ENCODE results near the gene MSI2.
A peak's percentile ranks its signal among the peaks of the same experiment; 100 is the strongest.

MSI2 gene

DNA sequence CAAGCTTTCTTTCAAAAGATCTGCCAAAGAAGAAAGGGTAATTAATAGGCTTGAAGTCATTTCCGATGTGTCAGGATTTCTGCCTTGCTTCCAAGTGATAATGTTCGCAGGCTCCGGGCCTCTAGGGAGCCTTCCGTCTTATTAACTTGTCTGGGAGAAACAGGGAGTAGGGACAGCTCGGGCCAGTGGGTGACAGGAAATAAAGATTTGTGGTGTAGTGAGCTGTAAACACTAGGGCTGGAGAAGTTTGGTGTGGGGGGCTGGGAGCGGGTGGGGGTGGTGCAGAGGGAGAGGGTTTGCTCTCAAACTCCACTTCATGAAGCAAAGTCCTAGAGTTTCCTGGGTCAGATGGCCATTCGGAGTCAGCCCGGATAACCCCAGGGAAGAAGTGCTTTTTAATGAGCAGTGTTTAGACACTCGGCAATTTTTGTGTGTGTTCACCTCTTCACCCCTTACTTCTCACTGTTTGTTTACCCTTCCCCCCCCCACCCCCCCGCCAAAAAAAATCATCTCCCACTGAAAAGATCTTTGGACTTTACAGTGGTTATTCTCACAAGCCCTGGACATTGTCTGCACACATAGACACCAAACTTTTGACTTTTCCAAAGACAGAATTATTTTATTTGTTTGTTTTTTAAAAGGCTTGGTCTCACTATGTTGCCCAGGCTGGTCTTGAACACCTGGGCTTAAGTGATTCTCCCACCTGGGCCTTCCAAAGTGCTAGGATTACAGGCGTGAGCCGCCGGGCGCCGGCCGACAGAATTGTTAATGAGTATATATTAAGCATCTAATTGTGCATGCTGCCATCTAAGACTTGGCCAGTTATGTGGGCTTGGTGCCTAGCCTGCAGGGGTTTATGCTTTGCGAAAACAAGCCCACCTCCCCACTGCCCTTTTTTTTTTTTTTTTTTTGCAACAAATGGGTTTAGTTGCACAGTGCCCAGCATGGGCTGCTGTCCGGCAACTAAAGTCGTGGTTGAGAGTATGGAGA lies 292.4 kb downstream of the MSI2 start:
- H3K36me3 Mint-ChIP-seq (ENCODE audit: insufficient read depth): peaks cover 10% of the 10 kb centered on the region
- no peaks in the 10 kb centered on the region for H3K9me3 Mint-ChIP-seq
- H3K27me3 Mint-ChIP-seq: no peaks in the 10 kb centered on the region
- H3K27ac Mint-ChIP-seq (ENCODE audit: low read depth): peak overlapping the region; percentile 20
- DNase-seq (ENCODE audit: low spot score in 2 of 2): no peak
- no peak for ATAC-seq (replicated peaks; ENCODE audit: extremely low read depth, poor library complexity, severe bottlenecking)
- H3K4me3 Mint-ChIP-seq: no peak overlapping the region
- peaks cover 48% of the 10 kb centered on the region for H3K4me1 Mint-ChIP-seq

DNA sequence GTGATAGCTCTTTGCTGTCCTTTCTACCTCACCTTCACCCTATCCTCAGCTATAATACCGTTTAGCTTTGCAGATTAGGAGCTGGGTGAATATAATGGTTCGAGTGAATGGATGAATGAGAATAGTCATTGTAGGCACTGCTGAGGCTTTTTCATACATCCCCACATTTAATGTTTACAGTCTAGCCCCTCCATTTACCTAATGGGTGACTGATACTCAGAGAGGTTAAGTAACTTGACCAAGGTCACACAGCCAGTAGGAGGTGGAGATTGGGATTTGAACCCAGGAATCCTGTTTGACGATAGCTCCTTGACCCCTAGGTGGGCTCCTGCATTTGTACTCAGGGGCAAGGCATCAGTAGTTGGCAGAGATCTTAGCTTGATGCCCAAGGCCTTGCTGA lies 293.1 kb downstream of the MSI2 start:
- ATAC-seq (replicated peaks; ENCODE audit: extremely low read depth, poor library complexity, severe bottlenecking) (no peak), DNase-seq (ENCODE audit: low spot score in 2 of 2) (no peak)
- H3K36me3 Mint-ChIP-seq (ENCODE audit: insufficient read depth): peaks cover 10% of the 10 kb centered on the region
- no peaks in the 10 kb centered on the region for H3K9me3 Mint-ChIP-seq
- peaks cover 40% of the 10 kb centered on the region for H3K4me1 Mint-ChIP-seq
- H3K27ac Mint-ChIP-seq (ENCODE audit: low read depth): no peak overlapping the region
- H3K27me3 Mint-ChIP-seq: no peaks in the 10 kb centered on the region
- no peak overlapping the region for H3K4me3 Mint-ChIP-seq

DNA sequence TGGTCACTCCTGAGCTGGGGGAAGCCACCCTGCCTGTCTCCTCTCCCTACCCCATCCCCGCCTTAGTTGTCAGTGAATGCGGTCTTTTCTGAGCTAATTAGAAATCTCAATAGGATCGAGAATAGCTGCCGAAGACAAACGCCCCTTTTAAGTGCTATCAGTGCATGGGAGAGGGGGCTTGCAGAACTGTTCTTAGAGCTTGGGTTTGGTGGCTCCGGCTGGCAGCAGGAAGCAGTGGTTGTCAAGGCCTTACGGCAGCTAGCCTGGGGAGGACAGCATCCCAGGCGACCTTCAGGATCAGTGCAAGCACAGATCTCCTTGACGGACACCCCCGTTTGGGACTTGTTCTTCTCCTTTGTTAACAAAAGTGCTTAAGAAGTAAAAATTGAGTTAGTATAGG lies 293.7 kb downstream of the MSI2 start:
- Mint-ChIP-seq H3K4me1 (peaks cover 40% of the 10 kb centered on the region), H3K36me3 (ENCODE audit: insufficient read depth) (peaks cover 10% of the 10 kb centered on the region), H3K27ac (ENCODE audit: low read depth) (no peak overlapping the region), H3K4me3 (no peak overlapping the region), H3K9me3 (no peaks in the 10 kb centered on the region), H3K27me3 (no peaks in the 10 kb centered on the region)
- no peak for ATAC-seq (replicated peaks; ENCODE audit: extremely low read depth, poor library complexity, severe bottlenecking)
- DNase-seq (ENCODE audit: low spot score in 2 of 2): no peak

DNA sequence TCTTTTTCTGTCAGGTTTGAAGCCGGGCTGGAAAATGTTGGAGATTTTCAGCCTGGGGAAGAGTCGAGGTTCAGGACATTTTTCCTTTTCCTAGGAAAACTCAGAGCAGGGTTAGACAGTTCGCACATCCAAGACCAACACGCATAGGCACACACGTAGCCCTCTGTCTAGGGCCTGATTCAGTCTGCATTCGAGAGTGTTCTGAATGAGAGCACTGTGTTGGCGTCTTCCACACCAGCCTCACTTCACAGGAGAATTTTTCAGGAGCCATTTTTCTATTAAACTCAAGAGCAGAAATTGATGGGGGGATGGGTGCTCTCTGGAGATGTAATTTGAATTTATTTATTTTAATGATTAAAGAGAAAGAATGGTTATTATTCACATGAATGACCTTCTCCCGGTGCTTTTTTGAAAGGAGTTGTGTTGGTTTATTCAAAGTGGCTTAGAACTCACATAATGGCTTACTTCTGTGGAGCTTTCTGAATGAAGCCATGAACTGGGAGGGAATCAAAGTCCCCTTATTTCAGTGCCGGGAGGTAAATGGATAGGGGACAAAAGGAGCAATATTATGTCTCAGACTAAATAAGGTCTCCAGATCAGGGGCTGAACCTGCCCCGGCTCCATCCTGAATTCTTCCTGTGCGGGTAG lies 294.5 kb downstream of the MSI2 start:
- no peak overlapping the region for H3K27ac Mint-ChIP-seq (ENCODE audit: low read depth)
- H3K36me3 Mint-ChIP-seq (ENCODE audit: insufficient read depth): peaks cover 8% of the 10 kb centered on the region
- H3K4me3 Mint-ChIP-seq: no peak overlapping the region
- no peaks in the 10 kb centered on the region for H3K9me3 Mint-ChIP-seq
- H3K27me3 Mint-ChIP-seq: no peaks in the 10 kb centered on the region
- DNase-seq (ENCODE audit: low spot score in 2 of 2): no peak
- H3K4me1 Mint-ChIP-seq: peaks cover 47% of the 10 kb centered on the region
- no peak for ATAC-seq (replicated peaks; ENCODE audit: extremely low read depth, poor library complexity, severe bottlenecking)

DNA sequence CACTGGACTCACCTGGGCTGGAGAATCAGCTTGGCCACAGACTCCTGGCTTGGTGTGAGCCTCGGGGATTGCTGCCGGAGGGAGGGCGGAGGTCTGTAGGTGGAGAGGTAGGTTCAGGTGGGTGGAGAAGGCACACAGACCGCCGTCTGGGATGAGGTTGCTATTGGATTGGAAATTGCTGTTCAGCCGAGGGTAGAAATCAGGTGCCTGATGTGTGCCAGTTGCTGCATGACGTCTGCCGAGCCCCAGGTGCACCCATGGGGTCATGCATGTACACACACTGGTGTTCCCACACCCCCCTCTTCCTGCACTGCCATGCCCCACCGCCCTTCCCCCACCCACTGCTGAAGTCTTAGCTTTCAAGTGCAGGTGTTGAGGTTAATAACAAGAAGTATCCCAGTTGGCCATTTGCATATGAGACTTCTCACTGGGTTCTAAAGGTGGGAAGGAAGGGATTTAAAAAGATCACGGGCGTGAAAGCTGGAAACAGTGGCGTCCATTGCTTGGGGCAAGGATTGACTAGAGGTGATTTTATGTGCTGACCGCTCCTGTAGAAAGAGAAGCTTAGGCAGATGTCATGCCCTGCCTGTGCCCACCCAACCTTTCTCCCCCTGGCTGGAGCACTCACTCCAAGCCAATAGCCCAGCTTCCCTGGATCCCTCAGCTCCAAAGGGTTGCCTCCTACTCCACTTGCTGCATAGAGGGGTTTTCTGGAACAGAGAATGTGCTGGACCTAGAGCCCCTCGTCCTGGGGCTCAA lies 295.2 kb downstream of the MSI2 start:
- no peak overlapping the region for H3K4me3 Mint-ChIP-seq
- H3K36me3 Mint-ChIP-seq (ENCODE audit: insufficient read depth): peaks cover 7% of the 10 kb centered on the region
- no peaks in the 10 kb centered on the region for H3K9me3 Mint-ChIP-seq
- DNase-seq (ENCODE audit: low spot score in 2 of 2) (no peak), ATAC-seq (replicated peaks; ENCODE audit: extremely low read depth, poor library complexity, severe bottlenecking) (peak; percentile 46)
- H3K4me1 Mint-ChIP-seq: peaks cover 44% of the 10 kb centered on the region
- H3K27me3 Mint-ChIP-seq: no peaks in the 10 kb centered on the region
- H3K27ac Mint-ChIP-seq (ENCODE audit: low read depth): no peak overlapping the region

DNA sequence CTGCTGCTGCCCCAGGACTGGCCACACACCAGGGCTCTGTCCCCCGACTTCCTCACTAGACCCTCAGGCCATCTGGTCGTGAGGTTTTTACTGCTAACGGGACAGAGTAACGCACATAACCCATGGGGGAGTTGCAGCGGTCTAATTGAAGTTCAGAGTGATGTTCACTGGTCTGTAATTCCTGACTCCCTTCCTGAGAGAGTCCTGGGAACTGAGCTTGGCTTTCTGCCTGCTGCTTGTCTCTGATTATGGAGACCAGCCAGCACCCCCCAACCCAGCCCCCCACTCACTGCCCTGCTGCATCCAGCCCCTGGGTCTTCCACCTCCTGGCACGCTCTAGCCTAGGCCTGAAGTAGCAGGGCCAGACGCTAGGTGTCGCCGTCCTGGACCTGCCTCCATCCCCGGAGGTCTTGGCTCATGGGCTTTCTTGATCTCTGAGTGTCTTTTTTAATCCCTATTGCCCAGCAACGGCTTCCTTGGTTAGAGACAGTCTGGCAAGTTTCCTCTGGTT lies 295.8 kb downstream of the MSI2 start:
- Mint-ChIP-seq H3K4me3 (no peak overlapping the region), H3K27ac (ENCODE audit: low read depth) (no peak overlapping the region)
- no peak for DNase-seq (ENCODE audit: low spot score in 2 of 2)

DNA sequence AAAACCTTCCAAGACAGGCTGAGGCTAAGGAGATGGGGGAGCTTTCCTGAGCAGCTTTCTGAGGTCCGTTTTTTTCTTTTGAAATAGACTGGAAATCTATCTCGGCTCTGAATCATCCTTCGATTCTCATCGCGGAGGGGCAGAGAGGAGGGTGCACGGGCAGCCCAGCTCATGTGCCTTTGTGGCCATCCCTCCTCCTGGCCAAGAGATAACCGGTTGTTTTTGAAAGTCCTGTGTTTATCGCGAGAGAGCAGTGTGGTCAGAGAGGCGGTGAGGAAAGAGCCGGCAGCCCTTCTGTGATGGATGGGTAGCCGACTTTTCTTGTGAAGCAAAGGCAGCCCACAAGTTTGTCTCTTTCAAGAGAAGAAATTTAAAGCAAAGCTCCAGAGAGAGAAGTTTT lies 297.2 kb downstream of the MSI2 start:
- no peak for ATAC-seq (replicated peaks; ENCODE audit: extremely low read depth, poor library complexity, severe bottlenecking)
- Mint-ChIP-seq H3K36me3 (ENCODE audit: insufficient read depth) (peaks cover 5% of the 10 kb centered on the region), H3K9me3 (no peaks in the 10 kb centered on the region), H3K4me3 (no peak overlapping the region), H3K27me3 (no peaks in the 10 kb centered on the region), H3K4me1 (peaks cover 29% of the 10 kb centered on the region), H3K27ac (ENCODE audit: low read depth) (no peak overlapping the region)
- no peak for DNase-seq (ENCODE audit: low spot score in 2 of 2)

More for the DNA sequence above, 295.8 kb downstream of the MSI2 start:
- no peaks in the 10 kb centered on the region for H3K9me3 Mint-ChIP-seq
- peaks cover 6% of the 10 kb centered on the region for H3K36me3 Mint-ChIP-seq (ENCODE audit: insufficient read depth)
- no peak for ATAC-seq (replicated peaks; ENCODE audit: extremely low read depth, poor library complexity, severe bottlenecking)
- H3K4me1 Mint-ChIP-seq: peaks cover 37% of the 10 kb centered on the region
- no peaks in the 10 kb centered on the region for H3K27me3 Mint-ChIP-seq

DNA sequence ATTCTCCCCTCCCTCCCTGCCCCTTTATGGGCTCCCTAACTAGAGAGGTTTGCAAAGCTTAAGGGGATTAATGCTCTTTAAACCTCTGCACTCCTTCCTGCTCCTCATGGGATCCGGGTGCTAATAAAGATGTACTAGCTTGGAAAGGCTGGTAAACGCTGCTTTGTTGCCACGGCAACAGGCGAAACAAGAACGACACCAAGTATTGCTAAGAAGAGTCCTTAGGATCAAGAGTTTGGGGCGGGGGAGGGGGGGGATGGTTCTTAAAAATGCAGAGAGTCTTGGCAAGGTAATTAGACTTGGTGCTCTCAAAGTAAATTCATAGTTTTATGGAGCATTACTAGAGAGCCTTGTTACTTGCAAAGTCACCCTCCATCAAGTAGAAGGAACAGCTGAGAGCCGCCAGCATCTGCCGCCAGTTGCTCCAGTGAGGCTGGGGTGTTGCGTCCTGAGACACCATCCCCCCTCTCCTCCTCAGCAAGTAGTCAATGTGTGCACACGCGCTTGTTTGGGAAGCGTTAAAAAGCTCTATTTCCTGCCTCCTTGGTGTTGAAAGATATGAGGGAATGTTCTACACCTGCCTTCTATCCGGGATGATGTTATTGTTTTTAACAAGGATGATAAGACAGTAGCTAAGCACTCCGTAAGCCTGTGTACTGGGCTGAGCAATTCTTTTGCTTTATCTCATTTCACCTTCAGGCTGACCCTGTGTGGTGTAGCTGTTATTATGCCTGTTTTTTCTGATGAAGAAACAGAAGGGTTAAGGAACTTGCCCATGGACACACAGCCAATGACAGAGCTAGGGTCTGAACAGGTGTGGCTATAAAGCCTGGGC lies 297.9 kb downstream of the MSI2 start:
- Mint-ChIP-seq H3K36me3 (ENCODE audit: insufficient read depth) (peaks cover 8% of the 10 kb centered on the region), H3K9me3 (no peaks in the 10 kb centered on the region), H3K27ac (ENCODE audit: low read depth) (no peak overlapping the region), H3K27me3 (no peaks in the 10 kb centered on the region), H3K4me1 (peaks cover 29% of the 10 kb centered on the region), H3K4me3 (no peak overlapping the region)
- DNase-seq (ENCODE audit: low spot score in 2 of 2) (no peak), ATAC-seq (replicated peaks; ENCODE audit: extremely low read depth, poor library complexity, severe bottlenecking) (no peak)

DNA sequence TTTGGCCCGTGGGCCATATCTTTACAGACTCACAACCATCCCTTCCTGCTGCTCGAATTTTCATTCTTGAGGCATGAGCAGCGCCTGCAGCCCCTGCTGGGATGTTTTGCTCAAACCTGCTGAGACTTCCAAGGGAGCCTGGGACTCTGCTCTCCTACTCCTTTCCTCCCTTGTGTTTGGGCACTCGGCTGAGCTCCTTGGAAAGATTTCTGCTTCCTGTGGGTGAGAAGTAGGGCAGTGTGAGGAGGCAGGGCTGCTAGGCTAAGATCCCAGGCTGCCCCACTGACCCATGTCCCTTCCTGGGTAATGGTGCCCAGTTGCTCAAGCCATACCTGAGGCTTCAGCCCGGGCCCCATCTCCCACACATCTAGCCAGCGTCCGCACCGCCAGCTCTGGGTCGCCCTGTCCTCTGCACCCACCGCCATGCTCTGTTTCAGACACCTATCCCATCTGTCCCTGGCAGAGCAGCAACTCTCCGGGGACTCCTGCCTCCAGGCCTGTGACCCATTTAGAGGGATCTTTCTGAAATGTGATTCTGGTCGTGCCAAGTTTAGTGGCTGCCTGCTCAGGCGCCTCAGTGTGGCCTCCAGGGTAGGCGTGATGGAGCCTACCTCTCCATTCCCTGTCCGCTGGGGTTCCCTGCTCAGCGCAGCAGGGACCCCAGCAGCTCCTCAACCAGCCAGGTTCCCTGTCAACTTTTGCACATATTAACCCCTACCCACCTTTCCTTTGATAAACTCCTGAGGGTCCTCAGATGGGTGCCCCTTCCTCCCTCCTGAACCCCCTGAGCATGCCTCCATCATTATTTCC lies 298.7 kb downstream of the MSI2 start:
- Mint-ChIP-seq H3K27me3 (no peaks in the 10 kb centered on the region), H3K4me3 (no peak overlapping the region), H3K9me3 (no peaks in the 10 kb centered on the region), H3K27ac (ENCODE audit: low read depth) (peak overlapping the region; percentile 18), H3K36me3 (ENCODE audit: insufficient read depth) (peaks cover 8% of the 10 kb centered on the region), H3K4me1 (peaks cover 25% of the 10 kb centered on the region)
- DNase-seq (ENCODE audit: low spot score in 2 of 2) (no peak), ATAC-seq (replicated peaks; ENCODE audit: extremely low read depth, poor library complexity, severe bottlenecking) (no peak)

DNA sequence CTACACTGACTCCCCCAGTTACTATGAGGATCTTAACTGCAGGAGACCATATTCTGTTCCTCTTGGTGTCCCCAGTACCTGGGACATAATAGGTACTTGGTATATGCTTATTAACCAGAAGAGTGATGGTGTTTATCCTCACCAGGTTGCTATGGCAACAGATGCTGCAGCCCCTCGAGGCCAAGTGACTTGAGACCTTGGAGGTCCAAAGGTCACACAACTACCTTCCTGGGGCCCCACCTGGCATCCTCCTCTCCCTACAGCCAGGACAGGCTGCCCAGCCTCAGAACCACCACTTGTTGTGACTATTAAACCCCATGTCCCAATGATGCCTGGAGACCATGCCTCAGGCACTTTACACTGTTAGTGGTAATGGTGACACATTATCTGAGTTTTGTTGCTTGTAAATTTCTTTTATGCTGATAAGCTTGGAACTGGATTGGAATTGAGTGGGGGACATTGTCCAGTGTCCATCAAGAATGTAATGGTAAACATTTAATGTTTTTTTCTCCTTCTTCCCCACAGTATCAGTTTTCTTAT lies 299.4 kb downstream of the MSI2 start:
- Mint-ChIP-seq H3K27ac (ENCODE audit: low read depth) (peak overlapping the region; percentile 18), H3K4me3 (no peak overlapping the region), H3K27me3 (no peaks in the 10 kb centered on the region), H3K4me1 (peaks cover 32% of the 10 kb centered on the region), H3K36me3 (ENCODE audit: insufficient read depth) (peaks cover 8% of the 10 kb centered on the region), H3K9me3 (no peaks in the 10 kb centered on the region)
- ATAC-seq (replicated peaks; ENCODE audit: extremely low read depth, poor library complexity, severe bottlenecking) (no peak), DNase-seq (ENCODE audit: low spot score in 2 of 2) (no peak)

DNA sequence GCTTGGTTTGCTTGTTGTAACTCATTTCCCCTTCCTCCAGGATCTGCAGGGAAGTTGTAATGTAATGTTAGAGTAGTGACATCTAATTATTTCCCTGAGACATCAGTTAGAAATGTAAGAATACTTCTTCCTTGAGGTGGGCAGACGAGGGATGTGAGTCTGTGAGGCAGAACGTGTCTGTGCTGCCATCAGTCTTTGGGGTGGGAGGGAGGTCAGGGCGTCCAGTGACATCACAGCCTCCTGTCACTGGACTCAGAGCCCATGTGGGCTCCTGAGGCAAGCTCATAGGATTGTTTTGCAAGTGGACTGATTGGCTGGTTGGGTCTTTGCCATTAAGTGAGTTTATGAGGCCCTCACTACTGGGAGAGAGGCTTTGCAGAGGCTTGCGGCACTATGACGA lies 300.0 kb downstream of the MSI2 start:
- Mint-ChIP-seq H3K36me3 (ENCODE audit: insufficient read depth) (peaks cover 7% of the 10 kb centered on the region), H3K27ac (ENCODE audit: low read depth) (peak overlapping the region; percentile 18), H3K4me3 (no peak overlapping the region), H3K9me3 (no peaks in the 10 kb centered on the region), H3K4me1 (peaks cover 34% of the 10 kb centered on the region), H3K27me3 (no peaks in the 10 kb centered on the region)
- DNase-seq (ENCODE audit: low spot score in 2 of 2) (no peak), ATAC-seq (replicated peaks; ENCODE audit: extremely low read depth, poor library complexity, severe bottlenecking) (no peak)

Data from central memory CD8-positive, alpha-beta T cell (primary cell).